Mesodermal cell (in vitro differentiated cells): ENCODE results near the gene DAZL.
A peak's percentile ranks its signal among the peaks of the same experiment; 100 is the strongest.

Source experiments
- H3K27ac ChIP-seq: 2 replicates; pipeline ENCODE4 v1.7.0; 2013; ENCODE audit warnings: mild to moderate bottlenecking, low read depth, low read length, moderate library complexity; ENCODE audit not compliant: severe bottlenecking
- H3K36me3 ChIP-seq: 2 replicates; pipeline ENCODE4 v1.7.1; 2013; ENCODE audit warnings: mild to moderate bottlenecking, low read length, moderate library complexity; ENCODE audit not compliant: control insufficient read depth, insufficient read depth
- H3K4me1 ChIP-seq: one replicate; pipeline ENCODE4 v1.7.1; 2013; ENCODE audit warnings: mild to moderate bottlenecking, low read length; ENCODE audit not compliant: insufficient read depth, control insufficient read depth, poor library complexity, severe bottlenecking
- H3K4me3 ChIP-seq: 2 replicates; pipeline ENCODE4 v1.7.0; 2013; ENCODE audit warnings: low read length, control low read depth, mild to moderate bottlenecking; ENCODE audit not compliant: insufficient read depth, poor library complexity, severe bottlenecking; ENCODE audit errors: extremely low read depth
- H3K9me3 ChIP-seq: 2 replicates; pipeline ENCODE4 v1.7.1; 2013; ENCODE audit warnings: mild to moderate bottlenecking, low read length, moderate library complexity; ENCODE audit not compliant: control insufficient read depth
- WGBS, 2 experiments: methylation state at CpG; one replicate each; pipeline ENCODE4 v1.1.5; 2013; ENCODE audit warnings: missing lambda C conversion rate in 2 of 2; ENCODE audit not compliant: insufficient coverage in 2 of 2; 5-methylcytosine and 5-hydroxymethylcytosine counted together

Gene DAZL

GRCh38 chr3:16545413-16546185 lies 59.6 kb downstream of the DAZL start:
- H3K4me3 ChIP-seq = no peak overlapping the region
- 91 to 100% methylated on average over 3 to 6 of the region's 10 CpGs for WGBS, 2 experiments
- H3K4me1 ChIP-seq = no peaks in the 10 kb centered on the region

GRCh38 chr3:16543242-16543864 lies 61.9 kb downstream of the DAZL start:
- Histone ChIP-seq H3K36me3 (no peaks in the 10 kb centered on the region), H3K27ac (no peak overlapping the region), H3K4me1 (no peaks in the 10 kb centered on the region), H3K9me3 (no peaks in the 10 kb centered on the region), H3K4me3 (no peak overlapping the region)
- 86 to 88% methylated on average over 4 to 6 of the region's 6 CpGs for WGBS, 2 experiments

More at GRCh38 chr3:16545413-16546185, 59.6 kb downstream of the DAZL start:
- no peaks in the 10 kb centered on the region for H3K9me3 ChIP-seq
- peak overlapping the region; percentile 31 for H3K27ac ChIP-seq
- no peaks in the 10 kb centered on the region for H3K36me3 ChIP-seq

GRCh38 chr3:16538507-16538906 lies 66.7 kb downstream of the DAZL start:
- Histone ChIP-seq H3K9me3 (no peaks in the 10 kb centered on the region), H3K4me1 (no peaks in the 10 kb centered on the region), H3K27ac (no peak overlapping the region), H3K4me3 (no peak overlapping the region), H3K36me3 (no peaks in the 10 kb centered on the region)
- WGBS, 2 experiments = no CpG with 5 or more reads among the region's 4 CpGs

- no peak overlapping the region for H3K27ac ChIP-seq
- no peaks in the 10 kb centered on the region for H3K9me3 ChIP-seq
- no peaks in the 10 kb centered on the region for H3K4me1 ChIP-seq
- WGBS, 2 experiments = 89 to 92% methylated on average over 3 of the region's 3 CpGs
- H3K4me3 ChIP-seq = no peak overlapping the region
- H3K36me3 ChIP-seq = no peaks in the 10 kb centered on the region
Measured at GRCh38 chr3:16536996-16537395, 68.2 kb downstream of the DAZL start.
